Fibroblast of lung (primary cell): ENCODE results near the gene NPTX1.

Source experiments
- EZH2 ChIP-seq: IDR thresholded peaks from 2 replicates; pipeline ENCODE4 v1.5.1; 2012; ENCODE audit warnings: low read length, control low read depth, mild to moderate bottlenecking; ENCODE audit errors: missing control alignments
- TF ChIP-seq, protein P1 (sequence below), 2 donors: IDR thresholded peaks in 1 of 2; conservative IDR thresholded peaks in 1 of 2; 1 replicate in 1 of 2; 2 replicates in 1 of 2; pipeline ENCODE4 v1.5.1; 2011 to 2012; ENCODE audit warnings: low read length in 2 of 2, control low read depth in 1 of 2, inconsistent platforms in 1 of 2, low read depth in 1 of 2, mild to moderate bottlenecking in 1 of 2

DNA sequence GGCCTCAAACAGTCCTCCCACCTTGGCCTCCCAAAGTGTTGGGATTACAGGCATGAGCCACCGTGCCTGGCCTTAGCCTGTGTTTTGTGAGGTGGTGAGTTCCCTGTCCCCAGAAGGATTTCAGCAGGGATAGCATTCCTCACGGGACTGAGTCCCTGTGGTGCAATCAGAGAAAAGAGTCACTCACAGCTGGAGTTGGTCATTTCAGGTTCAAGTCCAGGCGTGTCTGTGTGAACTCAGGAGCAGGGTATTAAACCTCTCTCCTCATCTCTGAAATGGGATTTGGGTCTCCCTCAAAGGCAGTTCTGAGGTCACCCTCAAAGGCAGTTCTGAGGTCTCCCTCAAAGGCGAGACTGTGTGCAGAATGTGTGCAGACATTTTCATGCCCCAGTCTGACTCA is 28.6 kb downstream of the NPTX1 start:
- TF ChIP-seq, protein P1, sequence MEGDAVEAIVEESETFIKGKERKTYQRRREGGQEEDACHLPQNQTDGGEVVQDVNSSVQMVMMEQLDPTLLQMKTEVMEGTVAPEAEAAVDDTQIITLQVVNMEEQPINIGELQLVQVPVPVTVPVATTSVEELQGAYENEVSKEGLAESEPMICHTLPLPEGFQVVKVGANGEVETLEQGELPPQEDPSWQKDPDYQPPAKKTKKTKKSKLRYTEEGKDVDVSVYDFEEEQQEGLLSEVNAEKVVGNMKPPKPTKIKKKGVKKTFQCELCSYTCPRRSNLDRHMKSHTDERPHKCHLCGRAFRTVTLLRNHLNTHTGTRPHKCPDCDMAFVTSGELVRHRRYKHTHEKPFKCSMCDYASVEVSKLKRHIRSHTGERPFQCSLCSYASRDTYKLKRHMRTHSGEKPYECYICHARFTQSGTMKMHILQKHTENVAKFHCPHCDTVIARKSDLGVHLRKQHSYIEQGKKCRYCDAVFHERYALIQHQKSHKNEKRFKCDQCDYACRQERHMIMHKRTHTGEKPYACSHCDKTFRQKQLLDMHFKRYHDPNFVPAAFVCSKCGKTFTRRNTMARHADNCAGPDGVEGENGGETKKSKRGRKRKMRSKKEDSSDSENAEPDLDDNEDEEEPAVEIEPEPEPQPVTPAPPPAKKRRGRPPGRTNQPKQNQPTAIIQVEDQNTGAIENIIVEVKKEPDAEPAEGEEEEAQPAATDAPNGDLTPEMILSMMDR (conservative IDR thresholded peaks at IDR 0.05 in 1 of 2, IDR thresholded peaks at IDR 0.05 in 1 of 2; ENCODE audit: low read depth in 1 of 2, low read length in 2 of 2): no peak
- no peak for TF ChIP-seq EZH2
